Neuronal stem cell (in vitro differentiated cells): ENCODE data around the gene IRS1.

Source experiments
- DNase-seq: peaks from one replicate; pipeline ENCODE4 v3.0.0-alpha.2; 2013; ENCODE audit warnings: low spot score
- H2AFZ ChIP-seq: one replicate; pipeline ENCODE4 v1.6.1; 2013; ENCODE audit warnings: mild to moderate bottlenecking, low read length, inconsistent platforms
- H2AK5ac ChIP-seq: 2 replicates; pipeline ENCODE4 v1.6.1; 2013; ENCODE audit warnings: low read depth, mild to moderate bottlenecking, inconsistent platforms, low read length, moderate library complexity, mixed read lengths
- H2BK120ac ChIP-seq: 2 replicates; pipeline ENCODE4 v1.6.1; 2013; ENCODE audit warnings: low read depth, mild to moderate bottlenecking, inconsistent platforms, low read length, moderate library complexity, mixed read lengths
- H2BK12ac ChIP-seq: one replicate; pipeline ENCODE4 v1.6.1; 2013; ENCODE audit warnings: low read length, inconsistent platforms
- H2BK15ac ChIP-seq: 2 replicates; pipeline ENCODE4 v1.6.1; 2013; ENCODE audit warnings: mild to moderate bottlenecking, low read length, inconsistent platforms, mixed read lengths
- H2BK5ac ChIP-seq: one replicate; pipeline ENCODE4 v1.6.1; 2013; ENCODE audit warnings: inconsistent platforms, mild to moderate bottlenecking, low read length, moderate library complexity
- H3K14ac ChIP-seq: one replicate; pipeline ENCODE4 v1.6.1; 2013; ENCODE audit warnings: low read length, inconsistent platforms
- H3K18ac ChIP-seq: 2 replicates; pipeline ENCODE4 v1.6.1; 2013; ENCODE audit warnings: low read length, inconsistent platforms
- H3K23ac ChIP-seq: 2 replicates; pipeline ENCODE4 v1.6.1; 2013; ENCODE audit warnings: low read depth, mild to moderate bottlenecking, mixed read lengths, low read length, inconsistent platforms; ENCODE audit not compliant: poor library complexity
- H3K27ac ChIP-seq: replicated peaks from 3 replicates; pipeline ENCODE4 v1.5.1; 2013; ENCODE audit warnings: low read length, inconsistent platforms
- H3K27me3 ChIP-seq, 3 experiments: 2 replicates each; pipeline ENCODE4 v1.6.1; 2013; ENCODE audit warnings: low read length in 3 of 3, mild to moderate bottlenecking in 2 of 3, inconsistent platforms in 1 of 3, low read depth in 1 of 3, mixed read lengths in 1 of 3, moderate library complexity in 1 of 3; ENCODE audit not compliant: control insufficient read depth in 3 of 3, insufficient read depth in 3 of 3
- H3K36me3 ChIP-seq, 2 donors: replicated peaks in 1 of 2; 2 replicates each; pipeline ENCODE4 v1.6.1; 2013; ENCODE audit warnings: low read length in 2 of 2; ENCODE audit not compliant: control insufficient read depth in 2 of 2, insufficient read depth in 2 of 2
- H3K4ac ChIP-seq: 2 replicates; pipeline ENCODE4 v1.6.1; 2013; ENCODE audit warnings: inconsistent platforms, mild to moderate bottlenecking, low read length, moderate library complexity
- H3K4me1 ChIP-seq, 2 donors: 1 replicate in 1 of 2; 2 replicates in 1 of 2; pipeline ENCODE4 v1.6.1; 2013; ENCODE audit warnings: low read length in 2 of 2, low read depth in 1 of 2; ENCODE audit not compliant: control insufficient read depth in 2 of 2, insufficient read depth in 1 of 2
- H3K4me2 ChIP-seq: one replicate; pipeline ENCODE4 v1.6.1; 2013; ENCODE audit warnings: mild to moderate bottlenecking, low read length, inconsistent platforms; ENCODE audit not compliant: insufficient read depth, poor library complexity, severe bottlenecking
- H3K4me3 ChIP-seq, 2 donors: 2 replicates each; pipeline ENCODE4 v1.5.1; 2013; ENCODE audit warnings: low read length in 2 of 2, mild to moderate bottlenecking in 2 of 2, inconsistent platforms in 1 of 2, moderate library complexity in 1 of 2
- H3K79me1 ChIP-seq: one replicate; pipeline ENCODE4 v1.6.1; 2013; ENCODE audit warnings: low read depth, mild to moderate bottlenecking, inconsistent platforms, low read length, moderate library complexity
- H3K9ac ChIP-seq: one replicate; pipeline ENCODE4 v1.6.1; 2013; ENCODE audit warnings: mild to moderate bottlenecking, low read depth, low read length, inconsistent platforms; ENCODE audit not compliant: poor library complexity
- H3K9me3 ChIP-seq, 2 donors: replicated peaks in 1 of 2; 2 replicates each; pipeline versions ENCODE3 to v1.6.1; 2013; ENCODE audit warnings: low read length in 2 of 2, mild to moderate bottlenecking in 2 of 2, inconsistent platforms in 1 of 2, low read depth in 1 of 2, mixed read lengths in 1 of 2, moderate library complexity in 1 of 2; ENCODE audit not compliant: control insufficient read depth in 2 of 2, insufficient read depth in 1 of 2
- H4K8ac ChIP-seq: one replicate; pipeline ENCODE4 v1.6.1; 2013; ENCODE audit warnings: low read depth, mild to moderate bottlenecking, inconsistent platforms, low read length, moderate library complexity
- H4K91ac ChIP-seq: one replicate; pipeline ENCODE4 v1.6.1; 2013; ENCODE audit warnings: low read length, low read depth, mild to moderate bottlenecking, inconsistent platforms; ENCODE audit not compliant: poor library complexity
- WGBS, 2 donors: extraction: QIAGEN DNeasy Blood & Tissue Kit; methylation state at CpG; one replicate each; pipeline ENCODE4 v1.1.7; 2013; ENCODE audit warnings: missing lambda C conversion rate in 2 of 2, mixed read lengths in 1 of 2; ENCODE audit not compliant: insufficient read length in 2 of 2, insufficient replicate concordance in 1 of 2; ENCODE audit errors: extremely low coverage in 2 of 2; 5-methylcytosine and 5-hydroxymethylcytosine counted together

IRS1 gene

DNA sequence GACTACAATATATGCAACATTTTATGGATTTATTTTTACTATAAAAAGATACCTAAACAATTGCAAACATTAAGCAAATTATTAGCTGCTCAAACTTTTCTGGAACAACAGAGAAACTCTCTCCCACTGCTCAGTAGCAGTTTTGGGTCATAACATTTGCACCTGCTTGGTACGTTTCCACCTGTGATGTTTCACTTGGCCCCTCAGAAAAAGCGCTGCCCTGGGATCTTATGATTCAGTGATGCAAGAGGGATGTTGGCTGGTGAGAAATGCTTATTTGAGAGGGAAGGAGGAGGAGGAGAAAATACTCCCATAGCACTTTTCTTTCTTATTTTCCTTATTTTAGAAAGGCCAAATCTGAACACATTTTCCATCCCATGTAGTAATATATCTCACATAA lies 9.2 kb downstream of the IRS1 start:
- Histone ChIP-seq H3K4me1 (peaks cover 7 to 17% of the 10 kb centered on the region in 2 donors), H3K4me3 (no peak overlapping the region)
- no CpG with 5 or more reads among the region's 2 CpGs for WGBS, 2 donors

DNA sequence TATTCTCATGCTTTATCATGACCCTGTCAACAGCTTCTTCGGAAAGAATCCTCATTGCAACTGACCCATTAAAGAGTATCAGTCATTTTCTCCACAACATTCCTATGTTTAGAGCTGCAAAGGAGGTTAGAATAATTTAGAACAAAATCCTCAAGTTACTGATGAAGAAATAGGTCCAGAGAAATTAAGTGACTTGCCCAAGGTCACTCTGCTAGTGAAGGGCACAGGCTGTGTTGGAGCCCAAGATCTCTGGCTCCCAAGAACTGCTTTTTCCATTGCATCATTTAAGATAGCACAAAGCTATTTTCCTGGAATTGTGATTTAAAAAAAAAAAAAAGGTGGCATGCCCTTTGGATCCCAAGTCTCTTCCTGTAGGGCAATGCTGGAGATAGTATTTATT lies 9.6 kb downstream of the IRS1 start:
- no peaks in the 10 kb centered on the region for H3K79me1 ChIP-seq
- H2BK12ac ChIP-seq, result no peak overlapping the region
- peaks cover 0 to 72% of the 10 kb centered on the region in 2 donors for H3K9me3 ChIP-seq
- peaks cover 2 to 92% of the 10 kb centered on the region in 2 donors for H3K36me3 ChIP-seq
- H3K23ac ChIP-seq, result no peak overlapping the region
- H3K4ac ChIP-seq, result no peak overlapping the region
- no CpG with 5 or more reads among the region's 1 CpG for WGBS, 2 donors
- peaks cover 4 to 14% of the 10 kb centered on the region in 2 donors for H3K4me1 ChIP-seq
- H3K9ac ChIP-seq, result no peak overlapping the region
- H2AK5ac ChIP-seq, result no peak overlapping the region
- no peak overlapping the region for H3K4me3 ChIP-seq
- no peak overlapping the region for H2BK5ac ChIP-seq
- H3K14ac ChIP-seq, result no peak overlapping the region
- H2BK15ac ChIP-seq, result no peak overlapping the region
- H2AFZ ChIP-seq, result no peak overlapping the region
- H4K8ac ChIP-seq, result no peak overlapping the region
- no peak overlapping the region for H4K91ac ChIP-seq
- no peak overlapping the region for H3K18ac ChIP-seq
- DNase-seq, result no peak
- H3K4me2 ChIP-seq, result no peak overlapping the region
- no peak overlapping the region for H2BK120ac ChIP-seq
- H3K27me3 ChIP-seq, result no peaks in the 10 kb centered on the region
- H3K27ac ChIP-seq, result no peak overlapping the region

More for the DNA sequence above, 9.2 kb downstream of the IRS1 start:
- Histone ChIP-seq H4K91ac (no peak overlapping the region), H3K9ac (no peak overlapping the region), H2BK120ac (no peak overlapping the region), H2BK5ac (no peak overlapping the region), H3K4ac (no peak overlapping the region), H4K8ac (no peak overlapping the region), H2AFZ (no peak overlapping the region), H3K9me3 (peaks cover 0 to 76% of the 10 kb centered on the region in 2 donors), H3K23ac (no peak overlapping the region), H2BK12ac (no peak overlapping the region), H3K18ac (no peak overlapping the region), H3K27ac (no peak overlapping the region), H3K27me3 (no peaks in the 10 kb centered on the region), H3K14ac (no peak overlapping the region), H3K79me1 (peaks cover under 1% of the 10 kb centered on the region), H2AK5ac (no peak overlapping the region), H3K36me3 (peaks cover 5 to 94% of the 10 kb centered on the region in 2 donors), H3K4me2 (no peak overlapping the region), H2BK15ac (no peak overlapping the region)
- DNase-seq, result no peak

DNA sequence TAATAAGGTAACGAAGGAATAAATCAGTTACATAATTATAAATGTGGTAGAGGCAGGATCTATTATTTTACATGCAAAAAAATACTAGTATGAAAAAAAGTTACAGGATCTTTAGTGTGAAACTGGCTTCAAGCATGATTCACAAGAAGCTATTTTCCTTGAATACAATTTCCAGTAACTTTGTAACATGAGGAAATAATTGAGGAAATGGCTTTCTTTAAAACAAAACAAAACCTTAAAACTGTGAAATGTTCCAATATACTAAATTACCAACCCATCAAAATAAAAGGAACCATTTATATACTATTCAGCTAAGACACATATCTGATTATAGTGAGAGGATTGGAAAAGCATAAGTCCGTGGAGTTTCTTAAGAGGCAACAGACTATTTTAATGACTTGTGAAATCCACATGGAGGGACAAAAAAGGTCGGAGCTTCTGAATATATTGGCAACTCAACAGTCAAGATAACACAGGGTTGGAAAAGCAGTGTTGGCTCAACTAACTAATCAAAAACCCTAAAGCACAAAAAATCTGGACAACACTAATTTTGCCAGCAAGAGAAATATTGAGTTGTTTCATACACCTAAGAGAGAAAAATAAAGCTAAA lies 10.6 kb downstream of the IRS1 start:
- peaks cover 0 to 89% of the 10 kb centered on the region in 2 donors for H3K36me3 ChIP-seq
- H3K4me2 ChIP-seq, result no peak overlapping the region
- H2BK15ac ChIP-seq, result no peak overlapping the region
- H2BK5ac ChIP-seq, result no peak overlapping the region
- no peak overlapping the region for H3K14ac ChIP-seq
- H3K9me3 ChIP-seq, result peaks cover 0 to 81% of the 10 kb centered on the region in 2 donors
- H4K8ac ChIP-seq, result no peak overlapping the region
- no peak overlapping the region for H3K9ac ChIP-seq
- H3K79me1 ChIP-seq, result no peaks in the 10 kb centered on the region
- H4K91ac ChIP-seq, result no peak overlapping the region
- H2AFZ ChIP-seq, result no peak overlapping the region
- H2BK120ac ChIP-seq, result no peak overlapping the region
- no peak overlapping the region for H3K23ac ChIP-seq
- DNase-seq, result no peak
- no peak overlapping the region for H3K18ac ChIP-seq
- WGBS, 2 donors, result no CpG with 5 or more reads among the region's 3 CpGs
- no peak overlapping the region for H2BK12ac ChIP-seq
- no peak overlapping the region for H3K27ac ChIP-seq
- H3K4me3 ChIP-seq, result no peak overlapping the region
- H3K27me3 ChIP-seq, result no peaks in the 10 kb centered on the region
- H2AK5ac ChIP-seq, result no peak overlapping the region
- H3K4me1 ChIP-seq, result peaks cover 4 to 14% of the 10 kb centered on the region in 2 donors
- no peak overlapping the region for H3K4ac ChIP-seq

DNA sequence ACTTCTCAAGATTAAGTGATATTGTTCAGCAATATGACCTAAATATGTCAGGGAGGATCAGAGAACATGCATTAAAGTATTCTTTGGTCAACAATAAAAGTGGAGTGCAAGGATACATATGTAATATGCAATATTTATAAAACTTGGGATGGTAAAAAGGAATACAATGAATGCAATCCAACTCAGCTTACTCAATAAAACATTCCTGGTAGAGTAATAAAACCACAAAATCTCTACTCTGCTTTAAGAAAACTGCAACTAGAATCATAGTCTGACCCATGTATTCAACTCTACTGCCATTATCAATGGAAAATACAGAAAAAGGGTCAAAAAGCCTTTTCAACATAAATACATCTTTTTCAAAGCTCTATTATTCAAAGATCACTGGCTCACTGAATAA lies 11.6 kb downstream of the IRS1 start:
- no peak for DNase-seq
- Histone ChIP-seq H3K18ac (no peak overlapping the region), H2AFZ (no peak overlapping the region), H3K79me1 (no peaks in the 10 kb centered on the region), H3K4me1 (peaks cover 4 to 14% of the 10 kb centered on the region in 2 donors), H2BK120ac (no peak overlapping the region), H3K36me3 (peaks cover 3 to 88% of the 10 kb centered on the region in 2 donors), H4K91ac (no peak overlapping the region), H3K27me3 (no peaks in the 10 kb centered on the region), H4K8ac (no peak overlapping the region), H2AK5ac (no peak overlapping the region), H2BK5ac (no peak overlapping the region), H3K4me3 (no peak overlapping the region), H3K4ac (no peak overlapping the region), H3K14ac (no peak overlapping the region), H3K23ac (no peak overlapping the region), H3K9me3 (peaks cover 2 to 80% of the 10 kb centered on the region in 2 donors), H3K27ac (no peak overlapping the region), H3K4me2 (no peak overlapping the region), H3K9ac (no peak overlapping the region), H2BK12ac (no peak overlapping the region), H2BK15ac (no peak overlapping the region)
